AG20443 (cell line): ENCODE results near the gene BBS12.
A peak's percentile ranks its signal among the peaks of the same experiment; 100 is the strongest.

ENCODE experiments used
- DNase-seq: peaks from one replicate; pipeline ENCODE4 v3.0.0; 2012; ENCODE audit warnings: low spot score, mixed read lengths

The BBS12 gene

DNA sequence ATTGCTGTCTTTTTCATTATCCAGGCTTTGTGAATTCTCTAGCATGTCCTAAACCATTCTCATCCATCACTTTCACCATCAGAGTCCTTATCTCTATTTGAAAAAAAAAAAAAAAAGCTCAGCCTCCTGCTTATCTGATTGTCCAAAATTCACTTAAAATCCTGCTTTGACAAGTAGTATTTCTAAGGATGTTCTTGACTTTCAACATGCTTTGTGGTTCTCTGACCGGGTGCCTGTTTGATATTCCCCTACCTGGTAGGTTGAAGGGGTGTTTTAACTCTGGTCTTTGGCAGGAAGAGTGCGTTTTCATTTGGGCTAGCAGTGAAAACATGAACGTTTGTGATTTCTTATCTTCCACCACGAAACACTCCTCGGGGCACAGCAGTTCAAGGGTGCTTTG is 17.3 kb upstream of the BBS12 start:
- no peak for DNase-seq

DNA sequence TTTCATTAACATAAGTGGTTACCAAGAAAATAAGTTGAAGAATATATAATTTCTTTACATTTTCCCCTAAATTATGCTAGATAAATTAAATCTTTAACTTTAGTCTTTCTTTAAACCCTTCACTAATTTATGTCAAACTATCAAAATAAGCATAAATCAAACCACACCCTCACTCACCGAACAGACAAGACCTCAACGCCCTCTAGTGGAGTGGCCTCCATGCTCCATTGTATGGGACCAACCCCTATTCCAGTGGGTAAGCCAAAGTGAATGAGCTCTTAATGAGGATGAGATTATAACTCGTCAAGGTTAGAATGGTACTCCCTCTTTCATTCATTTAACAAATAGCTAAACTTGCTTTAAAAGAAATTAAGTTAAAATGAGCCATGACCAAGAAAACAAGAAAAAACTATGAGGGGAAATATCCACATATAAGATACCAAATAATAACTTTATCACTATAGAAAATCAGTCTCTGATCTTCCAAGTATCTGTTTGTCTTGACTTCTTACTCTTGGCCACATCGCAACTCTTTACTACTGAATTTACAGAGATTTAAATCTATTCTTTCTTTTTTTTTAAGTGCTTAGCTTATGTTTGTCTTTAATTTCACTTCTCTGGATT is 15.6 kb upstream of the BBS12 start:
- DNase-seq = peak; percentile 79

- DNase-seq = no peak
Observed at GRCh38 chr4:122718281-122718680, 14.2 kb upstream of the BBS12 start.

DNA sequence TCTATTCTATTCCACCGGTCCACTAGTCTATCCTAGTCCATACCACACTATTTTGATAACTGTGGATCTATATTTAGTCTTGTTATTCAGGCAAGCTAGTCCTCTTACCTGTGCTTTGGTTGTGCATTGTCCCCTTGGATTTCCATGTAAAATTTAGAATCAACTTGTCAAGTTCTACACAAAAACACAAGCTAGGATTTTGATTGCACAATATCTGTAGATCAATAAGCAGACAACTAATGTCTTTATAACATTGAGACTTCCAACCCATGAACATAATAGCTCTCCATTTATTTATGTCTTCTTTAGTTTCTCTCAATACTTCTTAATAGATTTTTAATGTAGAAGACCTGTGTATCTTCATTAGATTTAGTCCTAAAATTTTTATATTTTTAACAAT is 10.2 kb upstream of the BBS12 start:
- no peak for DNase-seq

DNA sequence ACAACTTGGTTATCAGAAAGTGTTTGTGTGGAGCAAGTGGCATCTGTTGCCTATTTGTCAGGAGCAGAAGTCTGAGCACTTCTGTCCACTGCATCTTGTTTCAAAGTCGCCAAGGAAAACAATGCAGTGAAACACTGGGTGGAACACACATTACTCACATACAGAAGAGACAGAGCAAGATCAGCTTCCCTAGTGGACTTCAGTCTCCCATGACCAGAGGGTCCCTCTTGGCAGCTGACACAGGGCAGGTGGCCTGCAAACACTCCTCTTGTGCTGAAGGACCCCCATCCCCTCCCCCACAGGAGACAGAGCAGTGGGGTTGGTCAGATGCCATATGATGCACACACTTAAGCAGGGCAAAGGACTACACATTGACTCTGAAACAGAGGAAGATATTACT is 3.6 kb upstream of the BBS12 start:
- peak; percentile 51 for DNase-seq

GRCh38 chr4:122731676-122732075 is 828 bp upstream of the BBS12 start:
- DNase-seq = no peak

GRCh38 chr4:122733787-122734120 is 1.2 kb downstream of the BBS12 start:
- DNase-seq = no peak

GRCh38 chr4:122739174-122739573 is 6.7 kb downstream of the BBS12 start:
- peak; percentile 64 for DNase-seq

DNA sequence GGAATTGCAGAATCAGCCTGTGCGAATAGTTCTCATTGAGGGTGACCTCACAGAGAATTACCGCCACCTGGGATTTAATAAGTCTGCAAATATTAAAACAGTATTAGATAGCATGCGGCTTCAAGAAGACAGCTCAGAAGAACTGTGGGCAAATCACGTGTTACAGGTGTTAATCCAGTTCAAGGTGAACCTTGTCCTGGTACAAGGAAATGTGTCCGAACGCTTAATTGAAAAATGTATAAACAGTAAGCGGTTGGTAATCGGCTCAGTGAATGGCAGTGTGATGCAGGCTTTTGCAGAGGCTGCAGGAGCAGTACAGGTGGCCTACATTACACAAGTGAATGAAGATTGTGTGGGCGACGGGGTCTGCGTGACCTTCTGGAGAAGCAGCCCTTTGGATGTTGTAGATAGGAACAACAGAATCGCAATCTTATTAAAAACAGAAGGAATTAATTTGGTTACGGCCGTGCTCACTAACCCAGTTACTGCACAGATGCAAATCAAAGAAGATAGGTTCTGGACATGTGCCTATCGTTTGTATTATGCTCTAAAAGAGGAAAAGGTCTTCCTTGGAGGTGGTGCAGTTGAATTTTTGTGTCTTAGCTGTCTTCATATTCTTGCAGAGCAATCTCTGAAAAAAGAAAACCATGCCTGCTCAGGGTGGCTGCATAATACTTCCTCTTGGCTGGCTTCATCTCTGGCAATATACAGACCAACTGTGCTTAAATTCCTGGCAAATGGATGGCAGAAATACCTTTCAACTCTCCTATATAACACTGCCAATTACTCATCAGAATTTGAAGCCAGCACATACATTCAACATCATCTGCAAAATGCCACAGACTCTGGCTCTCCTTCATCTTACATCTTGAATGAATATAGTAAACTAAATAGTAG is 10.7 kb downstream of the BBS12 start:
- no peak for DNase-seq

DNA sequence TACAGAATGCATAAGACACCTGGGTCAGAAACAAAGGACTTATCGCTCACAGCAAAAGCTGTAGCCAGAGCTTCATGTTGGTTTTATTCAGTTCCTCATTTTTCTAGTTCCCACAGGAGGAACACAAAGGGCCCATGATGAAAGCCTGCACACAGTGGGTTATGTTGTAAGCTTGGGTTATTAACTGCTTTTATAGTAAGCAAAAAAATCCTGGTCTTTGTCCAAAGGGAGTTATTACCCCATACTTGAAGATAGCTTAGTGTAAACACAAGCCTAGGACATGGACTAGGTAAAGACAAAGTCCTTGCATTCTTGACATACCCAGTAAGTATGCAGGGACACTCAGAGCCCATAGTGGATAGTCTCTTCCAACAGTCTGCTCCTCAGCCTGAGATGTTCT is 11.7 kb downstream of the BBS12 start:
- DNase-seq = peak; percentile 44

GRCh38 chr4:122746485-122746965 is 14.0 kb downstream of the BBS12 start:
- peak; percentile 9 for DNase-seq

GRCh38 chr4:122747068-122747467 is 14.6 kb downstream of the BBS12 start:
- no peak for DNase-seq

DNA sequence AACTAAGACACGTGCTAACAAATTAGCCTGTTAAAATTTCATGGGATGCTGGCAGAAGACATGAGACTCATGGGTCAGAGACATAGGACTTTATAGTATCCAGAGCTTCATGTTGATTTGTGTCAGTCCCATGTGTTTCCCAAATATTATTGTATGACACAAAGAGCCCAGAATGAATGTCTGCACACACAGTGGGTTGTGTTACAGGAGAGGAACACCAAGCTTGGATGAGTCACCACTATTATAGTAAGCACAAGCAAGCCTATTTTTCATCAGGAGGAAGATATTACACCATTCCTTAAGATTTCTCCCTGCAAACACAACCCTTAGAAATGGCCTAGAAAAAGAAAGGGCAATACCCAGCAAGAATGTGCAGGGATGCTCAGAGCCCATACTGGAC is 15.4 kb downstream of the BBS12 start:
- DNase-seq = peak; percentile 47

GRCh38 chr4:122749704-122750454 is 17.4 kb downstream of the BBS12 start:
- no peak for DNase-seq

GRCh38 chr4:122755675-122756074 is 23.2 kb downstream of the BBS12 start:
- no peak for DNase-seq

- DNase-seq = peak; percentile 22
Observed at GRCh38 chr4:122758033-122758432, 25.5 kb downstream of the BBS12 start.

DNA sequence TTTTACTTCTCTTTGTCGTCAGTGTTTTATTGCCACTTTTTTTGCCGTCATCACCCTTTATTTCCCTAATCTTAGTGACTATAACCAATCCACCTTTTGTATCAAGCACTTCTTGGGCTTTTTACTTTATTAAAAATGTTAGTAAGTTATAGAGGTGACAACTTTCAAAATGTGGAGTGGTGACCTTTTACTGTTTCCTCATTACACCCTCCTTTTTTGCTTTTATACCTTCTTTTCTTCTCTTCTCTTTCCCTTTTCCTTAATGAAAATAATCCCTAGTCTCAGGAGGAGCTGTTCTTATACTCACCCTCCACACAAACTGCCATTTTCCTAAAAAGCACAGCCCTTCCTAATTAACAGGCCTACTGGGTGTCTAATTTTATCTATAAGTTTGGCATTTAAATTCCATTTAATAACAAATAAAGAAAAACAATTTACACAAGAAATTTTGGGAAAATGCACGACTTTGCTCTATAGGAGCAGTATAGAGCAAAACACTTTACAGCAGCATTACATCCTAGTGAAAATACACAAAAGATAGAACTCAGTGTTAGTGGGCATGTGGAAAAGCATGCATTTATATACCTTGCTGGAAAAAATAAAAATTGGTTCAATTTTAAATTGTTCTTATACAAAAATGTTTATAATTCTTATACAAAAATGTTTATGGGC is 27.3 kb downstream of the BBS12 start:
- no peak for DNase-seq

DNA sequence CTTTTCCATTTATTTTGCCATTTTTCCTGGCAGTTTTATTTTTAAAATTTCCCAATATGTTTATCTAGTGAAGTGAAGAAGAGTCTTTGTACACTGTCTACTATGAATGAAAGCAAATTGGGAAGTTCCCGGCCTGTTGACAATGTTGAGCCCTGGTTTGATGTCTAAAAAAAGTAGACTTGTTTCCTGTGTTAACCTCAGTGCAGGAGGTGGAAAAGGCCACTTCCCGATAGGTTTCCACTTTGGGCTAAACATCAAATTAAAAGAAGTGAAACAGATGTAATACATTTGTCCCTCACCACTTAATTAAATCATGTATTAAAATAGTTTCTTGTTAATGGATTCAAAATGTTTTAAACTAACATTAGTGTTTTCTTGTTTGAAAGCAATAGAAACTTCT is 30.0 kb downstream of the BBS12 start:
- no peak for DNase-seq

- no peak for DNase-seq
Observed at GRCh38 chr4:122762966-122763716, 30.6 kb downstream of the BBS12 start.

GRCh38 chr4:122764071-122764820 is 31.7 kb downstream of the BBS12 start:
- no peak for DNase-seq

DNA sequence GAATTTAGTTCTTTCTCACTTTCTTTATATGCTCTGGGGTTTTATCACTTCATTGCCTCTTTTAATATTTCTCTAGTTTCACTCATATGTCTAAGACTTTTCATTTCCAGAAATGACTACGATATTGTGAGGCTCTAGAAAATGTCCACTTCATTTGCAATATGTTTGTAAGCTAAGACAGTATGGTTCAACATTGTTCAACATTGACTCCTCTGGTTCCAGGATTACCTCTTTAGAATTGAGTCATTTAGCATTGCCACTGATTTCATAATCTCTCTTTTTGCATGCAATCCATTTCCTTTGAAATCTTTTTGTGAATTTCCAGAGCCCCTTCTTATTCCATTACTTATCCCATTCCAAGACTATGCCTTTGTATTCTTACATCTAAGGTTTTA is 32.3 kb downstream of the BBS12 start:
- peak; percentile 42 for DNase-seq
